IMR-90 (cell line): ENCODE data around the gene SECTM1. TPM values are rescaled to one million over a fixed set of nuclear protein-coding genes. Genes with fewer than 3 reads are reported as not detected.

Source experiments
- ATAC-seq: fragments of 200-7000 bp; cut with Tn5 transposase; 2 replicates; pipeline ENCODE4 v1.9.1; 2020; ENCODE audit warnings: low read depth, mild to moderate bottlenecking, moderate library complexity
- BruUV-seq: library from RNA; stranded (reverse); fragments of 400-500 nt; replicated peaks from 2 replicates; lab custom pipeline; 2021; lab: Mats Ljungman, UMichigan
- CTCF ChIA-PET: fragments of 300-600 bp; formaldehyde crosslinking; extraction: SDS; loops from one replicate; lab custom pipeline; 2021; ENCODE audit warnings: antibody characterized with exemption; lab: Yijun Ruan, JAX
- POLR2A ChIA-PET: fragments of 300-600 bp; sonication (Branson Sonifier 250); formaldehyde crosslinking; loops from one replicate; lab custom pipeline; 2022; ENCODE audit warnings: antibody characterized with exemption; ENCODE audit not compliant: unreplicated experiment; lab: Charles Lee
- DNase-seq: peaks from one replicate; pipeline ENCODE4 v3.0.0; 2013
- H2AFZ ChIP-seq: replicated peaks from 2 replicates; pipeline ENCODE3; 2013; ENCODE audit warnings: low read length, mild to moderate bottlenecking; ENCODE audit not compliant: poor library complexity
- H2AK5ac ChIP-seq: 2 replicates; pipeline ENCODE4 v1.6.1; 2013; ENCODE audit warnings: low read depth, low read length, inconsistent platforms
- H2AK9ac ChIP-seq: replicated peaks from 2 replicates; pipeline ENCODE3; 2013; ENCODE audit warnings: mild to moderate bottlenecking, low read depth, low read length, moderate library complexity; ENCODE audit not compliant: poor library complexity
- H2BK120ac ChIP-seq: 2 replicates; pipeline ENCODE4 v1.6.1; 2013; ENCODE audit warnings: low read depth, low read length, inconsistent platforms
- H2BK15ac ChIP-seq: 3 replicates; pipeline ENCODE4 v1.6.1; 2013; ENCODE audit warnings: low read depth, low read length, inconsistent platforms
- H2BK20ac ChIP-seq: 2 replicates; pipeline ENCODE4 v1.6.1; 2013; ENCODE audit warnings: low read depth, mild to moderate bottlenecking, inconsistent platforms, low read length, moderate library complexity
- H2BK5ac ChIP-seq: 2 replicates; pipeline ENCODE4 v1.6.1; 2013; ENCODE audit warnings: mild to moderate bottlenecking, low read depth, low read length, inconsistent platforms; ENCODE audit not compliant: poor library complexity, severe bottlenecking
- H3K14ac ChIP-seq: replicated peaks from 2 replicates; pipeline ENCODE4 v1.6.1; 2013; ENCODE audit warnings: low read depth, low read length, inconsistent platforms
- H3K18ac ChIP-seq: 2 replicates; pipeline ENCODE4 v1.6.1; 2013; ENCODE audit warnings: low read depth, low read length, control low read depth
- H3K23ac ChIP-seq: 2 replicates; pipeline ENCODE4 v1.6.1; 2013; ENCODE audit warnings: low read depth, low read length, inconsistent platforms
- H3K27ac ChIP-seq: 2 replicates; pipeline ENCODE4 v1.5.1; 2013; ENCODE audit warnings: mild to moderate bottlenecking, control low read depth, low read length; ENCODE audit not compliant: insufficient read depth
- H3K27me3 ChIP-seq: 2 replicates; pipeline ENCODE4 v1.6.1; 2013; ENCODE audit warnings: low read length; ENCODE audit not compliant: control insufficient read depth, insufficient read depth
- H3K36me3 ChIP-seq: 2 replicates; pipeline ENCODE4 v1.6.1; 2013; ENCODE audit warnings: low read length, mixed read lengths; ENCODE audit not compliant: control insufficient read depth, insufficient read depth
- H3K4ac ChIP-seq: 2 replicates; pipeline ENCODE4 v1.6.1; 2013; ENCODE audit warnings: low read depth, low read length, inconsistent platforms
- H3K4me1 ChIP-seq: 2 replicates; pipeline ENCODE4 v1.6.1; 2013; ENCODE audit warnings: low read length, mixed read lengths; ENCODE audit not compliant: control insufficient read depth, insufficient read depth
- H3K4me2 ChIP-seq: 2 replicates; pipeline ENCODE4 v1.6.1; 2013; ENCODE audit warnings: low read depth, mild to moderate bottlenecking, control low read depth, low read length, moderate library complexity
- H3K4me3 ChIP-seq: 2 replicates; pipeline ENCODE4 v1.5.1; 2013; ENCODE audit warnings: low read depth, mild to moderate bottlenecking, control low read depth, low read length, moderate library complexity; ENCODE audit not compliant: insufficient read depth
- H3K56ac ChIP-seq: 2 replicates; pipeline ENCODE4 v1.6.1; 2013; ENCODE audit warnings: low read length, inconsistent platforms; ENCODE audit not compliant: insufficient read depth; ENCODE audit errors: extremely low read depth
- H3K79me1 ChIP-seq, 2 experiments: 2 replicates each; pipeline ENCODE4 v1.6.1; 2013; ENCODE audit warnings: low read length in 2 of 2, inconsistent platforms in 1 of 2, low read depth in 1 of 2
- H3K9ac ChIP-seq: 2 replicates; pipeline ENCODE4 v1.6.1; 2013; ENCODE audit warnings: low read depth, low read length, control low read depth
- H3K9me1 ChIP-seq: 2 replicates; pipeline ENCODE4 v1.6.1; 2013; ENCODE audit warnings: low read length, inconsistent platforms; ENCODE audit not compliant: insufficient read depth
- H3K9me3 ChIP-seq: 2 replicates; pipeline ENCODE4 v1.6.1; 2013; ENCODE audit warnings: low read length; ENCODE audit not compliant: control insufficient read depth, insufficient read depth
- H4K20me1 ChIP-seq: 2 replicates; pipeline ENCODE4 v1.6.1; 2013; ENCODE audit warnings: low read length, inconsistent platforms; ENCODE audit not compliant: insufficient read depth
- H4K5ac ChIP-seq: 2 replicates; pipeline ENCODE4 v1.6.1; 2013; ENCODE audit warnings: mild to moderate bottlenecking, low read depth, low read length, control low read depth
- H4K8ac ChIP-seq, 2 experiments: 2 replicates each; pipeline ENCODE4 v1.6.1; 2013; ENCODE audit warnings: low read depth in 2 of 2, low read length in 2 of 2, control low read depth in 1 of 2, inconsistent platforms in 1 of 2
- H4K91ac ChIP-seq: 2 replicates; pipeline ENCODE4 v1.6.1; 2013; ENCODE audit warnings: low read depth, low read length, inconsistent platforms; ENCODE audit not compliant: insufficient read depth
- BHLHE40 ChIP-seq: fragments of 150-350 bp; IDR thresholded peaks from 2 replicates; pipeline ENCODE4 v1.6.1; 2016; ENCODE audit warnings: mild to moderate bottlenecking, low read depth, low read length
- CEBPB ChIP-seq: IDR thresholded peaks from 2 replicates; pipeline ENCODE4 v1.6.1; 2012; ENCODE audit warnings: low read depth, low read length, improper control_type of control experiment
- CHD1 ChIP-seq: IDR thresholded peaks from 2 replicates; pipeline ENCODE4 v1.6.1; 2012; ENCODE audit warnings: low read depth, low read length, improper control_type of control experiment
- ELK1 ChIP-seq: fragments of 150-350 bp; IDR thresholded peaks from 2 replicates; pipeline ENCODE4 v1.6.1; 2016; ENCODE audit warnings: low read depth, mild to moderate bottlenecking, low read length, moderate library complexity, borderline replicate concordance
- FOS ChIP-seq: fragments of 150-350 bp; IDR thresholded peaks from 2 replicates; pipeline ENCODE4 v1.6.1; 2016; ENCODE audit warnings: low read depth, low read length
- MAFK ChIP-seq: IDR thresholded peaks from 2 replicates; pipeline ENCODE4 v1.6.1; 2012; ENCODE audit warnings: low read depth, low read length, improper control_type of control experiment
- MAZ ChIP-seq: IDR thresholded peaks from 2 replicates; pipeline ENCODE4 v1.6.1; 2012; ENCODE audit warnings: low read depth, mild to moderate bottlenecking, low read length, improper control_type of control experiment, moderate library complexity, borderline replicate concordance
- MXI1 ChIP-seq: IDR thresholded peaks from 2 replicates; pipeline ENCODE4 v1.6.1; 2012; ENCODE audit warnings: low read depth, mild to moderate bottlenecking, low read length, moderate library complexity, borderline replicate concordance
- NFE2L2 ChIP-seq: fragments of 150-350 bp; IDR thresholded peaks from 2 replicates; pipeline ENCODE4 v1.6.1; 2016; ENCODE audit warnings: low read depth, mild to moderate bottlenecking, low read length
- POLR2A ChIP-seq: IDR thresholded peaks from 2 replicates; pipeline ENCODE4 v1.6.1; 2012; ENCODE audit warnings: mild to moderate bottlenecking, low read depth, low read length
- RAD21 ChIP-seq: IDR thresholded peaks from 2 replicates; pipeline ENCODE4 v1.6.1; 2012; ENCODE audit warnings: low read length, improper control_type of control experiment
- RCOR1 ChIP-seq: IDR thresholded peaks from 2 replicates; pipeline ENCODE4 v1.6.1; 2012; ENCODE audit warnings: mild to moderate bottlenecking, low read length, improper control_type of control experiment; ENCODE audit not compliant: insufficient replicate concordance
- SMC3 ChIP-seq: fragments of 150-350 bp; IDR thresholded peaks from 2 replicates; pipeline ENCODE4 v1.6.1; 2016; ENCODE audit warnings: low read depth, mild to moderate bottlenecking, antibody characterized with exemption, low read length, moderate library complexity
- USF2 ChIP-seq: fragments of 150-350 bp; IDR thresholded peaks from 2 replicates; pipeline ENCODE4 v1.6.1; 2017; ENCODE audit warnings: mild to moderate bottlenecking, antibody characterized with exemption, low read length, low read depth
- WGBS, 2 experiments: methylation state at CpG; one replicate each; pipeline versions ENCODE4 v1.1.5 to v1.1.7; 2013; ENCODE audit warnings: missing lambda C conversion rate in 2 of 2; ENCODE audit not compliant: insufficient read length in 1 of 2; ENCODE audit errors: extremely low coverage in 2 of 2; 5-methylcytosine and 5-hydroxymethylcytosine counted together
- dilution Hi-C: fragments of 300-500 bp; cut with HindIII; formaldehyde crosslinking; loops from one replicate; pipeline ENCODE4 v1.14.3; 2018; ENCODE audit warnings: low sequenced_read_pairs; ENCODE audit not compliant: unreplicated experiment
- in situ Hi-C: fragments of 300-500 bp; cut with MboI; formaldehyde crosslinking; loops from 3 replicates; pipeline ENCODE4 v1.14.3; 2019; ENCODE audit warnings: low sequenced_read_pairs, inconsistent platforms, mixed read lengths
- intact Hi-C: fragments of 100-400 bp; cut with micrococcal nuclease; formaldehyde crosslinking; loops from 2 replicates; pipeline ENCODE4 v1.10.0; 2022
- polyA plus RNA-seq, 3 experiments: library from polyadenylated mRNA; depleted of rRNA; stranded (reverse); fragments of >200 nt; gene quantifications; 2 replicates each; pipeline ENCODE4 v1.2.3, GENCODE V29; 2012; ENCODE audit warnings: low replicate concordance in 1 of 3
- total RNA-seq: library from RNA; depleted of rRNA; stranded (reverse); fragments of >200 nt; gene quantifications from 2 replicates; pipeline ENCODE4 v1.2.3, GENCODE V29; 2012

SECTM1 gene
- total and polyA plus RNA-seq, 2 of the 4 experiments (the other 2 are of a cell fraction): 2.3 to 4.4 TPM

- Histone ChIP-seq H4K20me1 (no peaks in the 10 kb centered on the region; the same call in 1 of the 2 replicates), H3K27ac (peak overlapping the region; percentile 98), H2BK20ac (peak overlapping the region; percentile 30), H4K8ac (peak overlapping the region; percentile 71 to 97; a peak in 3 of 4 replicates), H3K14ac (0 out of 2 replicates have a peak overlapping the region, but pooled peaks have one; percentile 8), H3K36me3 (no peaks in the 10 kb centered on the region), H3K18ac (peak overlapping the region; percentile 15; the same call in 1 of the 2 replicates), H3K56ac (no peak overlapping the region), H3K9me1 (peaks cover 11% of the 10 kb centered on the region), H3K4ac (peak overlapping the region; percentile 57), H3K27me3 (no peaks in the 10 kb centered on the region), H3K79me1 (peaks cover 0 to 14% of the 10 kb centered on the region in 2 experiments; a peak in 2 of 4 replicates), H4K5ac (peak overlapping the region; percentile 47), H3K4me3 (no peak overlapping the region), H2BK15ac (peak overlapping the region; percentile 91; the same call in 1 of the 3 replicates), H3K9ac (no peak overlapping the region), H2AK5ac (peak overlapping the region; percentile 90), H2AFZ (peak overlapping the region; percentile 95), H4K91ac (peak overlapping the region; percentile 59), H2BK5ac (peak overlapping the region; percentile 70), H3K9me3 (no peaks in the 10 kb centered on the region), H3K4me2 (peak overlapping the region; percentile 16; the same call in 1 of the 2 replicates), H2AK9ac (peak overlapping the region; percentile 95), H3K23ac (no peak overlapping the region), H3K4me1 (peaks cover 24% of the 10 kb centered on the region), H2BK120ac (peak overlapping the region; percentile 77)
- ChIA-PET POLR2A (no interaction called here), CTCF (no interaction called here)
- in situ Hi-C loops (no loop called here), intact Hi-C loops (no loop called here), dilution Hi-C loops (no loop called here)
- no TSS peak for BruUV-seq
- DNase-seq (no peak), ATAC-seq (no peak)
- WGBS, 2 experiments: 83% methylated on average over 18 of the region's 27 CpGs; no CpG with 5 or more reads in 1 of the 2 experiments
- no peak for TF ChIP-seq MAFK
- TF ChIP-seq BHLHE40: no peak
- no peak for TF ChIP-seq RAD21
- no peak for TF ChIP-seq USF2
- no peak; the same call in 1 of the 2 replicates for TF ChIP-seq MAZ
- no peak for TF ChIP-seq CEBPB
- no peak for TF ChIP-seq ELK1
- TF ChIP-seq CHD1: no peak
- TF ChIP-seq SMC3: no peak
- TF ChIP-seq FOS: no peak
- no peak for TF ChIP-seq NFE2L2
- TF ChIP-seq POLR2A: no peak
- TF ChIP-seq MXI1: no peak
- no peak for TF ChIP-seq RCOR1
Measured at GRCh38 chr17:82298538-82299421, 34.8 kb downstream of the SECTM1 start.
